ENCODE data around the gene VSTM2L. TPM values are rescaled to one million over a fixed set of nuclear protein-coding genes. Genes with fewer than 3 reads are reported as not detected.
A peak's percentile ranks its signal among the peaks of the same experiment; 100 is the strongest.
"Not testable (repeated sequence)": the region's sequence is repeated elsewhere in the genome, so short reads cannot be mapped to it uniquely, and the experiment has no call there.

Gene VSTM2L
- total RNA-seq, 1 donor from 2014 or later: 2.9 TPM

DNA sequence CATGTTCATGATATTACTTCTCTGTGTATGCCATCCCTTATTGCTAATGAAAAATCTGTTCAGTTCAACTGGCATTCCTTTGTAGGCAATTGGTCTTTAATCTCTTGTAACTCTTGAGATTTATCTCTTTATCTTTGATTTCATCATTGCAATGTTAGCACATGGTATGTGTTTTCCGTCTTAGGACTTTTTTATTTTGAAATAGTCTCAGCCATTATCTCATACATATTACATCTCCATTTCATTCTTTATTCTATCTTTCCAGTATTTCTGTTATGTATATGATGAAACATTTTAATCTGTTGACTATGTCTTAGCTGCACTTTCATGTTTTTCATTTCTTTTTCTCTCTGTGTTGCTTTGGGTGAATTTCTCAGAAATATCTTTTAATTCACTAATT lies 58.1 kb downstream of the VSTM2L start:
- no peak overlapping the region for H3K4me2 ChIP-seq
- no peaks in the 10 kb centered on the region for H3K36me3 Mint-ChIP-seq
- H3K4me1 Mint-ChIP-seq: peaks cover 6% of the 10 kb centered on the region

DNA sequence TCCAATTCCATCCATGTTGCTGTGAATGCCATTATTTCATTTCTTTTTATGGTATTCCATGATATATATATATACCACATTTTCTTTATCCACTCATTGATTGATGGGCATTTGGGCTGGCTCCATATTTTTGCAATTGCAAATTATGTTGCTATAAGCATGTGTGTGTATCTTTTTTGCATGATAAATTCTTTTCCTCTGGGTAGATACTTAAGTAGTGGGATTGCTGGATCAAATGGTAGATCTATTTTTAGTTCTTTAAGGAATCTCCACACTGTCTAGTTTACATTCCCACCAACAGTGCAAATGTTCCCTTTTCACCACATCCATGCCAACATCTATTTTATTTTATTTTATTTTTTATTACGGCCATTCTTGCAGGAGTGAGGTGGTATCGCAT lies 60.6 kb downstream of the VSTM2L start:
- not testable (repeated sequence) for H3K27me3 Mint-ChIP-seq (ENCODE audit: insufficient read depth, low read depth); H3F3A ChIP-seq (ENCODE audit: low read depth); H3K4me3 ChIP-seq; H3K4me3 Mint-ChIP-seq; DNase-seq (ENCODE audit: low spot score); H3K27ac Mint-ChIP-seq; H2AFZ ChIP-seq (replicated peaks); H4K20me1 ChIP-seq (ENCODE audit: low read depth); H3K4me2 ChIP-seq; H3K79me2 ChIP-seq (ENCODE audit: low read depth); H3K9ac ChIP-seq; H3K4me1 Mint-ChIP-seq; H3K36me3 Mint-ChIP-seq; H3K36me3 ChIP-seq; H3K9me3 ChIP-seq (ENCODE audit: low read depth); H3K27ac ChIP-seq
- Histone ChIP-seq H3K27me3 (peaks cover 13% of the 10 kb centered on the region), H3K4me1 (peaks cover 12% of the 10 kb centered on the region)
- peaks cover 38% of the 10 kb centered on the region for H3K9me3 Mint-ChIP-seq

More for the DNA sequence above, 58.1 kb downstream of the VSTM2L start:
- H4K20me1 ChIP-seq (ENCODE audit: low read depth): no peaks in the 10 kb centered on the region
- no peak overlapping the region for H3K9ac ChIP-seq
- no peak overlapping the region for H2AFZ ChIP-seq (replicated peaks)
- H3K9me3 Mint-ChIP-seq: peaks cover 17% of the 10 kb centered on the region
- peaks cover 13% of the 10 kb centered on the region for H3K4me1 ChIP-seq
- H3K27ac ChIP-seq: no peak overlapping the region
- no peak overlapping the region for H3K27ac Mint-ChIP-seq
- TF ChIP-seq, protein P1, sequence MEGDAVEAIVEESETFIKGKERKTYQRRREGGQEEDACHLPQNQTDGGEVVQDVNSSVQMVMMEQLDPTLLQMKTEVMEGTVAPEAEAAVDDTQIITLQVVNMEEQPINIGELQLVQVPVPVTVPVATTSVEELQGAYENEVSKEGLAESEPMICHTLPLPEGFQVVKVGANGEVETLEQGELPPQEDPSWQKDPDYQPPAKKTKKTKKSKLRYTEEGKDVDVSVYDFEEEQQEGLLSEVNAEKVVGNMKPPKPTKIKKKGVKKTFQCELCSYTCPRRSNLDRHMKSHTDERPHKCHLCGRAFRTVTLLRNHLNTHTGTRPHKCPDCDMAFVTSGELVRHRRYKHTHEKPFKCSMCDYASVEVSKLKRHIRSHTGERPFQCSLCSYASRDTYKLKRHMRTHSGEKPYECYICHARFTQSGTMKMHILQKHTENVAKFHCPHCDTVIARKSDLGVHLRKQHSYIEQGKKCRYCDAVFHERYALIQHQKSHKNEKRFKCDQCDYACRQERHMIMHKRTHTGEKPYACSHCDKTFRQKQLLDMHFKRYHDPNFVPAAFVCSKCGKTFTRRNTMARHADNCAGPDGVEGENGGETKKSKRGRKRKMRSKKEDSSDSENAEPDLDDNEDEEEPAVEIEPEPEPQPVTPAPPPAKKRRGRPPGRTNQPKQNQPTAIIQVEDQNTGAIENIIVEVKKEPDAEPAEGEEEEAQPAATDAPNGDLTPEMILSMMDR (IDR thresholded peaks at IDR 0.05): no peak
- TF ChIP-seq EZH2 (IDR thresholded peaks at IDR 0.05) (no peak), EZH2phosphoT487 (IDR thresholded peaks at IDR 0.05) (no peak)
- no peaks in the 10 kb centered on the region for H3K79me2 ChIP-seq (ENCODE audit: low read depth)
- H3K4me3 Mint-ChIP-seq: no peak overlapping the region
- no peaks in the 10 kb centered on the region for H3K36me3 ChIP-seq
- H3K9me3 ChIP-seq (ENCODE audit: low read depth): no peaks in the 10 kb centered on the region
- no peak for DNase-seq (ENCODE audit: low spot score)
- H3K4me3 ChIP-seq: no peak overlapping the region
- H3K27me3 ChIP-seq: peaks cover 13% of the 10 kb centered on the region
- H3K27me3 Mint-ChIP-seq (ENCODE audit: insufficient read depth, low read depth): no peaks in the 10 kb centered on the region
- H3F3A ChIP-seq (ENCODE audit: low read depth): no peaks in the 10 kb centered on the region

DNA sequence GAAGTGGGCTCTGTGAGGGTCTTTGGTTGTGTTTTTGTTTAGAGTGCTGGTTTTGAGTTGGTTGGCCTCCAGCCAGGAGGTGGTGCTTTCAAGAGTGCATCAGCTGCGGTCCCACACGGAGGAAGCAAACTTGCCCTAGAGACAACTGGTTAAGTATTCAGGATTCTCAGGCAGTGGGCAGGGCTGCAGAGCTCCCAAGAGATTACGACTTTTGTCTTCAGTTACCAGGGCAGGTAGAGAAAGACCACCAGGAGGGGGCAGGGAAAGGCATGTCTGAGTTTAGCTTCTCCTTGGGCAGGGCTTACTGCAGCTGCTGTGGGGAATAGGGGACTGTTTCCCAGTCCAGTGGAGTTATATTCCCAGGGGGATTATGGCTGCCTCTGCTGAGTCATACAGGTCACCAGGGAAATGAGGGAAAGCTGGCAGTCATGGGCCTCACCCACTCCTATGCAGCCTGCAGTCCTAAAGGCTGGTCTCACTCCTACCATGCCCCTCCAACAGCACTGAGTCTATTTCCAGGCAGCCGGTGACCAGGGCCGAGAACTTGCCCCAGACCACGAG lies 66.0 kb downstream of the VSTM2L start:
- Histone ChIP-seq H3K9ac (no peak overlapping the region), H3K4me1 (peaks cover 16% of the 10 kb centered on the region), H3K27me3 (peaks cover 7% of the 10 kb centered on the region), H3K4me3 (no peak overlapping the region), H3K4me2 (peak overlapping the region; percentile 58), H2AFZ (replicated peaks) (no peak overlapping the region), H3K27ac (no peak overlapping the region), H3K79me2 (ENCODE audit: low read depth) (no peaks in the 10 kb centered on the region), H3K9me3 (ENCODE audit: low read depth) (no peaks in the 10 kb centered on the region), H3K36me3 (no peaks in the 10 kb centered on the region), H4K20me1 (ENCODE audit: low read depth) (no peaks in the 10 kb centered on the region), H3F3A (ENCODE audit: low read depth) (no peaks in the 10 kb centered on the region)
- TF ChIP-seq, protein P1 (IDR thresholded peaks at IDR 0.05): no peak
- TF ChIP-seq EZH2 (IDR thresholded peaks at IDR 0.05) (no peak), EZH2phosphoT487 (IDR thresholded peaks at IDR 0.05) (no peak)
- peaks cover 32% of the 10 kb centered on the region for H3K9me3 Mint-ChIP-seq
- H3K36me3 Mint-ChIP-seq: no peaks in the 10 kb centered on the region
- peak overlapping the region; percentile 78 for H3K27ac Mint-ChIP-seq
- H3K4me3 Mint-ChIP-seq: peak overlapping the region; percentile 39
- peak; percentile 58 for DNase-seq (ENCODE audit: low spot score)
- peaks cover 14% of the 10 kb centered on the region for H3K4me1 Mint-ChIP-seq
- H3K27me3 Mint-ChIP-seq (ENCODE audit: insufficient read depth, low read depth): peaks cover 6% of the 10 kb centered on the region

DNA sequence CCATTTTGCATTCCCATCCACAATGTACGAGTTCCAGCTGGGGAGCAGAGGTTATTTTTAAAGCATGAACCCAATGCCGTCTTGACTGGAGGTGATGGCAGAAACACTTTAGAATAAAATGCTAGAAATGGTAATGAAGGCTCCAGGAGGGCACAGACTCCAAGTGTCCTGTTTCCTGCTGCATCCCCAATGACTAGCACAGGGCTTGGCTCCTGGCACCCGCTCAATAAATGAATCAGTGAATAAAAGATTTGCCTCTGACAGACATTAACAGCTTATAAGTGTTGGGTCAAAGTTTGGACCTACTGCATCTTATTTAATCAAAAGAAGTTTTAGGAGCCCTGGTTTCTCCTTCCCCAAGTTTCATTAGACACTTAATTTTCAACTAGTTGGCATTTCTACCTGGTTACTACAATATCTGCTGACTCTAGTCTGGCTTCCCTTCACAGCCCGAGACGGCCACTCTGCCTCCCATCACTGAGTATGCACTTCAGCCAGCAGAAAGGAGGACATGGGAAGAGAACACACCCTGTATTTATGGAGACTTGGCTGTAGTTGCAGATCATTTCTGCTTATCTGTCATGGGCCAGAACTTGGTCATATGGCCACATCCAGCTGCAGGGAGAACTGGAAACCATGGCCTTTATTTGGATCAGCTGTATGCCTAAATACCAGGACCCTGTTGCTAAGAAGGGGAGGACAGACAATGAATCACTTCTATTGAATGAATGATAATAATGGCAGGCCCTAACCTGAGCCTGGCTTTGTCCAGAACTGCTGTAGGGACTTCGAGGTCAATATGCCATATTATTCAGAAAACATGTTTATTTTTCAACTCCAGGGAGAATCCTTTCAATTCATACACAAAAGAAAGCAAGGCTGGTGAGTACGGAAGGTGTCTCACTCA lies 67.3 kb downstream of the VSTM2L start:
- no peaks in the 10 kb centered on the region for H3K36me3 ChIP-seq
- peaks cover 14% of the 10 kb centered on the region for H3K4me1 Mint-ChIP-seq
- no peak overlapping the region for H3K4me3 Mint-ChIP-seq
- H3F3A ChIP-seq (ENCODE audit: low read depth): no peaks in the 10 kb centered on the region
- H3K4me2 ChIP-seq: no peak overlapping the region
- H3K9ac ChIP-seq: no peak overlapping the region
- DNase-seq (ENCODE audit: low spot score): no peak
- TF ChIP-seq EZH2phosphoT487 (IDR thresholded peaks at IDR 0.05) (no peak), EZH2 (IDR thresholded peaks at IDR 0.05) (no peak)
- TF ChIP-seq, protein P1 (IDR thresholded peaks at IDR 0.05): no peak
- peaks cover 27% of the 10 kb centered on the region for H3K9me3 Mint-ChIP-seq
- no peaks in the 10 kb centered on the region for H3K9me3 ChIP-seq (ENCODE audit: low read depth)
- peaks cover under 1% of the 10 kb centered on the region for H3K27me3 ChIP-seq
- no peaks in the 10 kb centered on the region for H4K20me1 ChIP-seq (ENCODE audit: low read depth)
- H3K27ac ChIP-seq: no peak overlapping the region
- peaks cover 6% of the 10 kb centered on the region for H3K27me3 Mint-ChIP-seq (ENCODE audit: insufficient read depth, low read depth)
- H3K4me1 ChIP-seq: peaks cover 16% of the 10 kb centered on the region
- no peak overlapping the region for H2AFZ ChIP-seq (replicated peaks)
- no peaks in the 10 kb centered on the region for H3K36me3 Mint-ChIP-seq
- no peak overlapping the region for H3K4me3 ChIP-seq
- H3K79me2 ChIP-seq (ENCODE audit: low read depth): no peaks in the 10 kb centered on the region
- H3K27ac Mint-ChIP-seq: no peak overlapping the region
